H1 (cell line): ENCODE results near the gene NPBWR2. TPM values are rescaled to one million over a fixed set of nuclear protein-coding genes. Genes with fewer than 3 reads are reported as not detected.

Experiments
- CTCF ChIA-PET: fragments of 300-600 bp; sonication (Branson Sonifier 250); formaldehyde crosslinking; loops from one replicate; lab custom pipeline; 2021; ENCODE audit not compliant: partially characterized antibody; lab: Charles Lee
- POLR2A ChIA-PET: fragments of 300-600 bp; sonication (Branson Sonifier 250); formaldehyde crosslinking; loops from one replicate; lab custom pipeline; 2021; ENCODE audit warnings: inconsistent platforms; ENCODE audit not compliant: partially characterized antibody; lab: Charles Lee
- DNase-seq, 2 experiments: peaks; one replicate each; pipeline versions ENCODE4 v3.0.0 to v3.0.0-alpha.2; 2010 to 2022; ENCODE audit warnings: low spot score in 2 of 2, low read depth in 1 of 2, mixed read lengths in 1 of 2
- FAIRE-seq: peaks from 2 replicates; lab custom pipeline; 2011; peaks lifted over from hg19 to GRCh38; lab: Jason Lieb, UNC
- H2AFZ ChIP-seq: 2 replicates; pipeline ENCODE4 v1.8.1; 2012; ENCODE audit warnings: low read length, inconsistent platforms
- H2AK5ac ChIP-seq: 2 replicates; pipeline ENCODE4 v1.6.1; 2013; ENCODE audit warnings: low read depth, low read length
- H2BK120ac ChIP-seq: replicated peaks from 2 replicates; pipeline ENCODE3; 2013; ENCODE audit warnings: low read depth, low read length, inconsistent platforms
- H2BK12ac ChIP-seq: 2 replicates; pipeline ENCODE4 v1.6.1; 2013; ENCODE audit warnings: low read depth, low read length
- H2BK15ac ChIP-seq: 2 replicates; pipeline ENCODE4 v1.6.1; 2013; ENCODE audit warnings: low read length
- H2BK20ac ChIP-seq: 2 replicates; pipeline ENCODE4 v1.6.1; 2013; ENCODE audit warnings: low read length
- H2BK5ac ChIP-seq: 2 replicates; pipeline ENCODE4 v1.6.1; 2013; ENCODE audit warnings: low read depth, low read length
- H3K14ac ChIP-seq: 2 replicates; pipeline ENCODE4 v1.6.1; 2013; ENCODE audit warnings: inconsistent platforms; ENCODE audit not compliant: insufficient read length
- H3K18ac ChIP-seq: 2 replicates; pipeline ENCODE4 v1.6.1; 2013; ENCODE audit warnings: low read length; ENCODE audit errors: extremely low read depth
- H3K23ac ChIP-seq: 2 replicates; pipeline ENCODE4 v1.6.1; 2013; ENCODE audit warnings: inconsistent platforms; ENCODE audit not compliant: insufficient read length
- H3K23me2 ChIP-seq: 2 replicates; pipeline ENCODE4 v1.6.1; 2013; ENCODE audit warnings: low read depth, low read length
- H3K27ac ChIP-seq: 2 replicates; pipeline ENCODE4 v1.6.1; 2011; ENCODE audit warnings: low read depth, low read length, inconsistent platforms
- H3K27me3 ChIP-seq, 4 experiments: replicated peaks in 1 of 4; 1 replicate in 1 of 4; 2 replicates in 3 of 4; pipeline versions ENCODE4 v1.6.1 to v1.8.1; 2011 to 2013; ENCODE audit warnings: low read length in 3 of 4, mild to moderate bottlenecking in 3 of 4, inconsistent platforms in 2 of 4, mixed read lengths in 2 of 4, moderate library complexity in 1 of 4; ENCODE audit not compliant: control insufficient read depth in 3 of 4, insufficient read depth in 3 of 4; ENCODE audit errors: extremely low read depth in 1 of 4
- H3K36me3 ChIP-seq, 4 experiments: 2 replicates each; pipeline versions ENCODE4 v1.6.1 to v1.8.1; 2011 to 2013; ENCODE audit warnings: mild to moderate bottlenecking in 4 of 4, low read length in 3 of 4, moderate library complexity in 2 of 4, control low read depth in 1 of 4, inconsistent platforms in 1 of 4; ENCODE audit not compliant: insufficient read depth in 4 of 4, control insufficient read depth in 2 of 4
- H3K4ac ChIP-seq: replicated peaks from 2 replicates; pipeline ENCODE3; 2013; ENCODE audit warnings: low read length, low read depth, mixed read lengths, inconsistent platforms; ENCODE audit not compliant: insufficient read length
- H3K4me1 ChIP-seq, 4 experiments: replicated peaks in 1 of 4; 1 replicate in 1 of 4; 2 replicates in 3 of 4; pipeline versions ENCODE4 v1.6.1 to v1.8.1; 2011 to 2013; ENCODE audit warnings: low read length in 3 of 4, inconsistent platforms in 2 of 4, mixed read lengths in 1 of 4; ENCODE audit not compliant: insufficient read depth in 4 of 4, control insufficient read depth in 3 of 4
- H3K4me2 ChIP-seq, 2 experiments: 2 replicates each; pipeline versions ENCODE4 v1.6.1 to v1.8.1; 2011 to 2013; ENCODE audit warnings: low read depth in 2 of 2, low read length in 2 of 2, control low read depth in 1 of 2, inconsistent platforms in 1 of 2, mild to moderate bottlenecking in 1 of 2; ENCODE audit not compliant: insufficient read depth in 1 of 2
- H3K4me3 ChIP-seq, 4 experiments: fragments of 200-600, 300-600 bp in 1 of 4; sonication (generic), shearing (Covaris generic), sonication (Bioruptor Twin) in 1 of 4; 2 replicates each; pipeline versions ENCODE4 v1.5.1 to v1.8.1; 2011 to 2016; ENCODE audit warnings: low read length in 4 of 4, low read depth in 3 of 4, control low read depth in 2 of 4, inconsistent platforms in 2 of 4, mild to moderate bottlenecking in 2 of 4, mixed read lengths in 1 of 4, moderate library complexity in 1 of 4; ENCODE audit not compliant: insufficient read depth in 2 of 4; ENCODE audit errors: extremely low read depth in 1 of 4
- H3K56ac ChIP-seq: replicated peaks from 2 replicates; pipeline ENCODE3; 2013; ENCODE audit warnings: low read depth, mild to moderate bottlenecking, mixed read lengths, low read length, inconsistent platforms; ENCODE audit not compliant: insufficient read length
- H3K79me1 ChIP-seq: 2 replicates; pipeline ENCODE4 v1.6.1; 2013; ENCODE audit warnings: low read depth, low read length, control low read depth
- H3K79me2 ChIP-seq, 2 experiments: 2 replicates each; pipeline versions ENCODE4 v1.6.1 to v1.8.1; 2012 to 2013; ENCODE audit warnings: low read length in 2 of 2, mild to moderate bottlenecking in 2 of 2, inconsistent platforms in 1 of 2; ENCODE audit not compliant: insufficient read depth in 2 of 2, control insufficient read depth in 1 of 2
- H3K9ac ChIP-seq, 4 experiments: replicated peaks in 1 of 4; 1 replicate in 1 of 4; 2 replicates in 3 of 4; pipeline versions ENCODE4 v1.6.1 to v1.8.1; 2011 to 2013; ENCODE audit warnings: low read depth in 3 of 4, low read length in 3 of 4, control low read depth in 2 of 4, mild to moderate bottlenecking in 2 of 4, moderate library complexity in 2 of 4, inconsistent platforms in 1 of 4; ENCODE audit errors: extremely low read depth in 1 of 4
- H3K9me3 ChIP-seq, 2 experiments: 2 replicates each; pipeline versions ENCODE4 v1.6.1 to v1.8.1; 2012 to 2013; ENCODE audit warnings: mild to moderate bottlenecking in 2 of 2, moderate library complexity in 2 of 2, control low read depth in 1 of 2, inconsistent platforms in 1 of 2, low read depth in 1 of 2, low read length in 1 of 2, mixed read lengths in 1 of 2; ENCODE audit not compliant: insufficient read depth in 2 of 2
- H4K20me1 ChIP-seq, 2 experiments: replicated peaks in 1 of 2; 2 replicates each; pipeline versions ENCODE3 to v1.8.1; 2011 to 2013; ENCODE audit warnings: inconsistent platforms in 2 of 2, low read length in 2 of 2, mild to moderate bottlenecking in 1 of 2; ENCODE audit not compliant: insufficient read depth in 2 of 2, control insufficient read depth in 1 of 2
- H4K5ac ChIP-seq: 2 replicates; pipeline ENCODE4 v1.6.1; 2013; ENCODE audit warnings: low read length, low read depth, mixed read lengths, inconsistent platforms; ENCODE audit not compliant: insufficient read length
- H4K8ac ChIP-seq: 2 replicates; pipeline ENCODE4 v1.8.0; 2013; ENCODE audit warnings: mild to moderate bottlenecking, moderate library complexity, low read length, inconsistent platforms; ENCODE audit not compliant: insufficient read depth; ENCODE audit errors: extremely low read depth
- H4K91ac ChIP-seq: replicated peaks from 2 replicates; pipeline ENCODE3; 2013; ENCODE audit warnings: low read length, mixed read lengths, inconsistent platforms; ENCODE audit not compliant: insufficient read length
- WGBS, 2 experiments: shearing (Covaris generic) in 1 of 2; methylation state at CpG; one replicate each; pipeline versions ENCODE4 v1.1.6 to v1.1.7; 2013 to 2015; ENCODE audit warnings: low lambda C conversion rate in 2 of 2, mixed read lengths in 2 of 2, inconsistent platforms in 1 of 2, low coverage in 1 of 2, missing lambda C conversion rate in 1 of 2; ENCODE audit not compliant: insufficient replicate concordance in 2 of 2, insufficient coverage in 1 of 2, insufficient read length in 1 of 2; ENCODE audit errors: extremely low coverage in 1 of 2, missing lambda C conversion rate in 1 of 2; 5-methylcytosine and 5-hydroxymethylcytosine counted together
- polyA plus RNA-seq, 7 experiments: library from polyadenylated mRNA; depleted of rRNA in 3 of 7; stranded (reverse) in 5 of 7; unstranded in 2 of 7; fragments of >200 nt in 5 of 7; fragments of 200-250 nt in 2 of 7; gene quantifications; 1 replicate in 5 of 7; 2 replicates in 1 of 7; 4 replicates in 1 of 7; pipeline versions ENCODE4 v1.2.1 to v1.2.3, GENCODE V29; 2011 to 2013; ENCODE audit warnings: missing spikeins in 2 of 7, mixed read lengths in 2 of 7
- total RNA-seq: library from RNA; stranded (reverse); fragmentation: NEBNext Ultra II Directional; extraction: Animal tissue kit (Norgen Biotek cat#: 25700); gene quantifications from 2 replicates; pipeline ENCODE4 v1.2.1, GENCODE V29; 2021

Gene NPBWR2
- total and polyA plus RNA-seq, 2 of the 8 experiments (the other 6 are each of a cell fraction or from before 2014, with no cell fraction given) = not detected

DNA sequence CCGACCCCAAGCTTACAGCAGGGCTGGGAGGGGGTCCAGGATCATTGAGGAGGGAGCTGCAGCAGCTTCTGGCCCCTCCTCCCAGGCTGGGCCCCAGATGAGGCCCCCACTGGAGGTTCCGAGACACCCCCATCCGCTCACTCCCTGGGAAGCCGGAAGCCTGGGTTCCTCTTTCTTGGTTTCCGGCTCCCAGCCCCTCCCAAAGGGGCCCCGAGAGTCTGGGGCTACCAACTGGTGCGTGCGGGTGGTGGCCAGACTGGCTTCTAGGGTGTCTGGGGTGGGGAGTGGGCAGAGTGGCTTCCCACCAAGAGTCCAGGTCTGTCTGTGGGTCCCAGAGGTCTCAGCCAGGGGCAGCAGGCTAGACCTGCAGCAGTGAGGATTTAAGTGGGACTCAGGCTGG lies 30.3 kb downstream of the NPBWR2 start:
- Histone ChIP-seq H2BK12ac (no peak overlapping the region), H3K4me3 (no peak overlapping the region), H4K5ac (no peak overlapping the region), H4K91ac (no peak overlapping the region), H3K27me3 (peaks cover 1 to 16% (median 11%) of the 10 kb centered on the region in 4 experiments; a peak in 6 of 7 replicates), H3K14ac (no peak overlapping the region), H2AFZ (no peak overlapping the region), H3K23ac (no peak overlapping the region), H2BK5ac (no peak overlapping the region), H3K9ac (no peak overlapping the region), H3K56ac (no peak overlapping the region), H3K4me1 (peaks cover 0 to 19% (median 10%) of the 10 kb centered on the region in 4 experiments; a peak in 5 of 7 replicates), H2AK5ac (no peak overlapping the region), H3K79me2 (no peaks in the 10 kb centered on the region), H4K8ac (peak overlapping the region; percentile 25), H4K20me1 (peaks cover 0 to 4% of the 10 kb centered on the region in 2 experiments), H3K4me2 (no peak overlapping the region), H2BK20ac (no peak overlapping the region), H3K9me3 (no peaks in the 10 kb centered on the region), H3K79me1 (no peaks in the 10 kb centered on the region), H3K27ac (no peak overlapping the region), H3K23me2 (peaks cover 11% of the 10 kb centered on the region; the same call in 1 of the 2 replicates), H3K36me3 (peaks cover 0 to 6% (median 3%) of the 10 kb centered on the region in 4 experiments; a peak in 3 of 8 replicates), H3K18ac (no peak overlapping the region), H2BK15ac (no peak overlapping the region), H3K4ac (no peak overlapping the region), H2BK120ac (no peak overlapping the region)
- FAIRE-seq = no peak
- ChIA-PET POLR2A (interaction anchor here (0.6 to 4.6 kb wide), 3 partner anchors 9 to 103 kb away, joined by 3 to 27 read pairs (median 4); no protein-coding TSS in a partner anchor), CTCF (interaction anchor here (12.9 to 13.0 kb wide), 2 partner anchors 21 to 41 kb away, joined by 139 to 144 read pairs; partner anchors contain the start of genes SOX18 and TCEA2)
- WGBS, 2 experiments = 95% methylated on average over 8 of the region's 8 CpGs; no CpG with 5 or more reads in 1 of the 2 experiments
- DNase-seq = no peak
